Naive B cell (primary cell): ENCODE data around the gene SLC40A1. TPM values are rescaled to one million over a fixed set of nuclear protein-coding genes. Genes with fewer than 3 reads are reported as not detected.

Source experiments
- ATAC-seq, 2 donors: fragments of 150-1000 bp; cut with Tn5 transposase; 2 replicates each; pipeline ENCODE4 v1.10.0; 2021; ENCODE audit warnings: low read depth in 2 of 2, mild to moderate bottlenecking in 2 of 2, moderate library complexity in 2 of 2
- DNase-seq: peaks from one replicate; pipeline ENCODE4 v3.0.0; 2022
- H3K27ac Mint-ChIP-seq, 6 donors: one replicate each; pipeline ENCODE4 v1.8.0; 2020 to 2022; ENCODE audit warnings: mild to moderate bottlenecking in 6 of 6, mixed read lengths in 6 of 6, moderate library complexity in 5 of 6, inconsistent platforms in 2 of 6
- H3K27me3 Mint-ChIP-seq, 3 donors: one replicate each; pipeline ENCODE4 v1.8.0; 2021 to 2022; ENCODE audit warnings: mixed read lengths in 3 of 3, mild to moderate bottlenecking in 1 of 3
- H3K36me3 Mint-ChIP-seq, 2 donors: one replicate each; pipeline ENCODE4 v1.8.0; 2020 to 2022; ENCODE audit warnings: mixed read lengths in 2 of 2, inconsistent platforms in 1 of 2, mild to moderate bottlenecking in 1 of 2
- H3K4me1 Mint-ChIP-seq, 3 donors: one replicate each; pipeline ENCODE4 v1.8.0; 2020 to 2022; ENCODE audit warnings: mixed read lengths in 3 of 3, inconsistent platforms in 1 of 3, mild to moderate bottlenecking in 1 of 3, moderate library complexity in 1 of 3
- H3K4me3 Mint-ChIP-seq, 8 donors: one replicate each; pipeline ENCODE4 v1.8.0; 2020 to 2022; ENCODE audit warnings: mild to moderate bottlenecking in 8 of 8, mixed read lengths in 8 of 8, moderate library complexity in 8 of 8, inconsistent platforms in 2 of 8
- H3K9me3 Mint-ChIP-seq, 7 donors: one replicate each; pipeline ENCODE4 v1.8.0; 2020 to 2022; ENCODE audit warnings: mixed read lengths in 7 of 7, mild to moderate bottlenecking in 5 of 7, inconsistent platforms in 2 of 7, moderate library complexity in 1 of 7
- polyA plus RNA-seq, 6 donors: library from polyadenylated mRNA; unstranded; fragments of 300-500 nt; fragmentation: Illumina TruSeq; gene quantifications; one replicate each; pipeline ENCODE4 v1.2.3, GENCODE V29; 2021; ENCODE audit warnings: low read depth in 6 of 6

Gene SLC40A1
- polyA plus RNA-seq, 6 donors from 2014 or later = 1.9 to 7.2 (median 3.3) TPM

- ATAC-seq (no peak), DNase-seq (no peak)
- H3K27me3 Mint-ChIP-seq = peaks cover 8 to 18% (median 17%) of the 10 kb centered on the region in 3 donors
- peaks cover 0 to 4% (median 0%) of the 10 kb centered on the region in 7 donors for H3K9me3 Mint-ChIP-seq
- no peaks in the 10 kb centered on the region for H3K36me3 Mint-ChIP-seq
- no peaks in the 10 kb centered on the region for H3K4me1 Mint-ChIP-seq
- H3K27ac Mint-ChIP-seq = no peak overlapping the region
- no peak overlapping the region for H3K4me3 Mint-ChIP-seq
Observed at GRCh38 chr2:189517847-189518535, 62.6 kb downstream of the SLC40A1 start.

- H3K4me3 Mint-ChIP-seq = no peak overlapping the region
Observed at GRCh38 chr2:189516546-189516945, 64.0 kb downstream of the SLC40A1 start.

GRCh38 chr2:189515264-189515663 lies 65.3 kb downstream of the SLC40A1 start:
- Mint-ChIP-seq H3K4me1 (no peaks in the 10 kb centered on the region), H3K27ac (no peak overlapping the region), H3K4me3 (no peak overlapping the region), H3K9me3 (peaks cover 0 to 4% (median 2%) of the 10 kb centered on the region in 7 donors), H3K27me3 (peaks cover 8 to 19% (median 18%) of the 10 kb centered on the region in 3 donors), H3K36me3 (no peaks in the 10 kb centered on the region)
- ATAC-seq (no peak), DNase-seq (no peak)

More at GRCh38 chr2:189516546-189516945, 64.0 kb downstream of the SLC40A1 start:
- no peaks in the 10 kb centered on the region for H3K36me3 Mint-ChIP-seq
- peaks cover 0 to 4% (median 0%) of the 10 kb centered on the region in 7 donors for H3K9me3 Mint-ChIP-seq
- no peaks in the 10 kb centered on the region for H3K4me1 Mint-ChIP-seq
- no peak for DNase-seq
- H3K27ac Mint-ChIP-seq = no peak overlapping the region
- ATAC-seq = no peak
- H3K27me3 Mint-ChIP-seq = peaks cover 8 to 19% (median 18%) of the 10 kb centered on the region in 3 donors

- ATAC-seq = no peak
- Mint-ChIP-seq H3K4me1 (no peaks in the 10 kb centered on the region), H3K4me3 (no peak overlapping the region), H3K9me3 (peaks cover 0 to 9% (median 6%) of the 10 kb centered on the region in 7 donors), H3K27ac (no peak overlapping the region), H3K36me3 (peaks cover 0 to 4% of the 10 kb centered on the region in 2 donors), H3K27me3 (peaks cover 10 to 18% (median 16%) of the 10 kb centered on the region in 3 donors)
- DNase-seq = no peak
Observed at GRCh38 chr2:189514104-189514503, 66.5 kb downstream of the SLC40A1 start.

- H3K27me3 Mint-ChIP-seq = peaks cover 14 to 18% (median 15%) of the 10 kb centered on the region in 3 donors
- H3K4me1 Mint-ChIP-seq = no peaks in the 10 kb centered on the region
- H3K9me3 Mint-ChIP-seq = peaks cover 0 to 20% (median 9%) of the 10 kb centered on the region in 7 donors
- H3K4me3 Mint-ChIP-seq = no peak overlapping the region
- H3K27ac Mint-ChIP-seq = no peak overlapping the region
- ATAC-seq (no peak), DNase-seq (no peak)
- H3K36me3 Mint-ChIP-seq = peaks cover 0 to 7% of the 10 kb centered on the region in 2 donors
Observed at GRCh38 chr2:189512879-189513278, 67.7 kb downstream of the SLC40A1 start.

GRCh38 chr2:189511960-189512319 lies 68.6 kb downstream of the SLC40A1 start:
- no peak overlapping the region for H3K4me3 Mint-ChIP-seq
- ATAC-seq (no peak), DNase-seq (no peak)
- H3K9me3 Mint-ChIP-seq = peaks cover 0 to 20% (median 9%) of the 10 kb centered on the region in 7 donors
- peaks cover 0 to 7% of the 10 kb centered on the region in 2 donors for H3K36me3 Mint-ChIP-seq
- H3K27ac Mint-ChIP-seq = no peak overlapping the region
- H3K4me1 Mint-ChIP-seq = no peaks in the 10 kb centered on the region
- peaks cover 8 to 18% (median 15%) of the 10 kb centered on the region in 3 donors for H3K27me3 Mint-ChIP-seq

- H3K27me3 Mint-ChIP-seq = peaks cover 7 to 18% (median 15%) of the 10 kb centered on the region in 3 donors
- no peak for DNase-seq
- peaks cover 0 to 7% of the 10 kb centered on the region in 2 donors for H3K36me3 Mint-ChIP-seq
- no peaks in the 10 kb centered on the region for H3K4me1 Mint-ChIP-seq
- peak overlapping the region in 1 of 6 donors; percentile 20 for H3K27ac Mint-ChIP-seq
- ATAC-seq = no peak
- peaks cover 0 to 20% (median 9%) of the 10 kb centered on the region in 7 donors for H3K9me3 Mint-ChIP-seq
- no peak overlapping the region for H3K4me3 Mint-ChIP-seq
Observed at GRCh38 chr2:189511210-189511959, 69.2 kb downstream of the SLC40A1 start.

Other genes with a start within 250 kb of the SLC40A1 start
- gene WDR75, start 139.3 kb downstream of the SLC40A1 start, polyA plus RNA-seq = 10 to 100 TPM in 5 of 6 donors, 1 to 10 TPM in 1; 3.9 to 15.5 (median 13.8) TPM
- gene ASNSD1, start 80.7 kb upstream of the SLC40A1 start, polyA plus RNA-seq = 10 to 100 TPM; 36.5 to 52.5 (median 44.8) TPM
- 10 to 100 TPM; 12.6 to 30.9 (median 17.3) TPM for gene ANKAR, start 93.9 kb upstream of the SLC40A1 start, polyA plus RNA-seq
- gene OSGEPL1, start 182.0 kb upstream of the SLC40A1 start, polyA plus RNA-seq = 10 to 100 TPM; 15.0 to 19.8 (median 17.2) TPM
- gene ORMDL1, start 203.6 kb upstream of the SLC40A1 start, polyA plus RNA-seq = 100 to 1,000 TPM in 3 of 6 donors, 10 to 100 TPM in 3; 78.8 to 113 (median 102) TPM
- 10 to 100 TPM; 12.4 to 29.2 (median 22.9) TPM for gene PMS1, start 203.7 kb upstream of the SLC40A1 start, polyA plus RNA-seq